ENCODE data around the gene MTERF4.
A peak's percentile ranks its signal among the peaks of the same experiment; 100 is the strongest.

GRCh38 chr2:241072553-241073165, 29.4 kb downstream of the MTERF4 start:
- TF ChIP-seq, protein P1, sequence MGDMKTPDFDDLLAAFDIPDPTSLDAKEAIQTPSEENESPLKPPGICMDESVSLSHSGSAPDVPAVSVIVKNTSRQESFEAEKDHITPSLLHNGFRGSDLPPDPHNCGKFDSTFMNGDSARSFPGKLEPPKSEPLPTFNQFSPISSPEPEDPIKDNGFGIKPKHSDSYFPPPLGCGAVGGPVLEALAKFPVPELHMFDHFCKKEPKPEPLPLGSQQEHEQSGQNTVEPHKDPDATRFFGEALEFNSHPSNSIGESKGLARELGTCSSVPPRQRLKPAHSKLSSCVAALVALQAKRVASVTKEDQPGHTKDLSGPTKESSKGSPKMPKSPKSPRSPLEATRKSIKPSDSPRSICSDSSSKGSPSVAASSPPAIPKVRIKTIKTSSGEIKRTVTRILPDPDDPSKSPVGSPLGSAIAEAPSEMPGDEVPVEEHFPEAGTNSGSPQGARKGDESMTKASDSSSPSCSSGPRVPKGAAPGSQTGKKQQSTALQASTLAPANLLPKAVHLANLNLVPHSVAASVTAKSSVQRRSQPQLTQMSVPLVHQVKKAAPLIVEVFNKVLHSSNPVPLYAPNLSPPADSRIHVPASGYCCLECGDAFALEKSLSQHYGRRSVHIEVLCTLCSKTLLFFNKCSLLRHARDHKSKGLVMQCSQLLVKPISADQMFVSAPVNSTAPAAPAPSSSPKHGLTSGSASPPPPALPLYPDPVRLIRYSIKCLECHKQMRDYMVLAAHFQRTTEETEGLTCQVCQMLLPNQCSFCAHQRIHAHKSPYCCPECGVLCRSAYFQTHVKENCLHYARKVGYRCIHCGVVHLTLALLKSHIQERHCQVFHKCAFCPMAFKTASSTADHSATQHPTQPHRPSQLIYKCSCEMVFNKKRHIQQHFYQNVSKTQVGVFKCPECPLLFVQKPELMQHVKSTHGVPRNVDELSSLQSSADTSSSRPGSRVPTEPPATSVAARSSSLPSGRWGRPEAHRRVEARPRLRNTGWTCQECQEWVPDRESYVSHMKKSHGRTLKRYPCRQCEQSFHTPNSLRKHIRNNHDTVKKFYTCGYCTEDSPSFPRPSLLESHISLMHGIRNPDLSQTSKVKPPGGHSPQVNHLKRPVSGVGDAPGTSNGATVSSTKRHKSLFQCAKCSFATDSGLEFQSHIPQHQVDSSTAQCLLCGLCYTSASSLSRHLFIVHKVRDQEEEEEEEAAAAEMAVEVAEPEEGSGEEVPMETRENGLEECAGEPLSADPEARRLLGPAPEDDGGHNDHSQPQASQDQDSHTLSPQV (IDR thresholded peaks at IDR 0.05), result no peak
- TF ChIP-seq, protein P2, sequence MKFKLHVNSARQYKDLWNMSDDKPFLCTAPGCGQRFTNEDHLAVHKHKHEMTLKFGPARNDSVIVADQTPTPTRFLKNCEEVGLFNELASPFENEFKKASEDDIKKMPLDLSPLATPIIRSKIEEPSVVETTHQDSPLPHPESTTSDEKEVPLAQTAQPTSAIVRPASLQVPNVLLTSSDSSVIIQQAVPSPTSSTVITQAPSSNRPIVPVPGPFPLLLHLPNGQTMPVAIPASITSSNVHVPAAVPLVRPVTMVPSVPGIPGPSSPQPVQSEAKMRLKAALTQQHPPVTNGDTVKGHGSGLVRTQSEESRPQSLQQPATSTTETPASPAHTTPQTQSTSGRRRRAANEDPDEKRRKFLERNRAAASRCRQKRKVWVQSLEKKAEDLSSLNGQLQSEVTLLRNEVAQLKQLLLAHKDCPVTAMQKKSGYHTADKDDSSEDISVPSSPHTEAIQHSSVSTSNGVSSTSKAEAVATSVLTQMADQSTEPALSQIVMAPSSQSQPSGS (IDR thresholded peaks at IDR 0.05; ENCODE audit: low read length), result no peak
- TF ChIP-seq CREB1 (IDR thresholded peaks at IDR 0.05; ENCODE audit: low read depth), result no peak
- TF ChIP-seq POLR2A (IDR thresholded peaks at IDR 0.05; ENCODE audit: low read depth, low read length), result 0 out of 2 replicates have a peak, but pooled peaks have one; percentile 20
- TF ChIP-seq KAT2A (conservative IDR thresholded peaks at IDR 0.05; ENCODE audit: control insufficient read depth, low read depth, low read length), result no peak
- TF ChIP-seq CBFB (IDR thresholded peaks at IDR 0.05; ENCODE audit: low read depth), result no peak
- TF ChIP-seq, protein P3, sequence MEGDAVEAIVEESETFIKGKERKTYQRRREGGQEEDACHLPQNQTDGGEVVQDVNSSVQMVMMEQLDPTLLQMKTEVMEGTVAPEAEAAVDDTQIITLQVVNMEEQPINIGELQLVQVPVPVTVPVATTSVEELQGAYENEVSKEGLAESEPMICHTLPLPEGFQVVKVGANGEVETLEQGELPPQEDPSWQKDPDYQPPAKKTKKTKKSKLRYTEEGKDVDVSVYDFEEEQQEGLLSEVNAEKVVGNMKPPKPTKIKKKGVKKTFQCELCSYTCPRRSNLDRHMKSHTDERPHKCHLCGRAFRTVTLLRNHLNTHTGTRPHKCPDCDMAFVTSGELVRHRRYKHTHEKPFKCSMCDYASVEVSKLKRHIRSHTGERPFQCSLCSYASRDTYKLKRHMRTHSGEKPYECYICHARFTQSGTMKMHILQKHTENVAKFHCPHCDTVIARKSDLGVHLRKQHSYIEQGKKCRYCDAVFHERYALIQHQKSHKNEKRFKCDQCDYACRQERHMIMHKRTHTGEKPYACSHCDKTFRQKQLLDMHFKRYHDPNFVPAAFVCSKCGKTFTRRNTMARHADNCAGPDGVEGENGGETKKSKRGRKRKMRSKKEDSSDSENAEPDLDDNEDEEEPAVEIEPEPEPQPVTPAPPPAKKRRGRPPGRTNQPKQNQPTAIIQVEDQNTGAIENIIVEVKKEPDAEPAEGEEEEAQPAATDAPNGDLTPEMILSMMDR (IDR thresholded peaks at IDR 0.05 in 2 of 3, conservative IDR thresholded peaks at IDR 0.05 in 1 of 3; ENCODE audit: control insufficient read depth in 2 of 3, extremely low read depth in 1 of 3, insufficient read depth in 1 of 3, low read depth in 3 of 3, low read length in 3 of 3), result no peak
- no peak for TF ChIP-seq KDM1A (IDR thresholded peaks at IDR 0.05; ENCODE audit: borderline replicate concordance)
- TF ChIP-seq NKRF (conservative IDR thresholded peaks at IDR 0.05), result no peak
- TF ChIP-seq CEBPB (IDR thresholded peaks at IDR 0.05; ENCODE audit: borderline replicate concordance in 1 of 2, low read depth in 2 of 2, low read length in 2 of 2), result no peak
- TF ChIP-seq POLR2AphosphoS5 (IDR thresholded peaks at IDR 0.05; ENCODE audit: low read length), result no peak
